GM21390 (cell line): ENCODE measurements around the gene SYNJ2.
A peak's percentile ranks its signal among the peaks of the same experiment; 100 is the strongest.

Experiments used
- ATAC-seq: cut with Tn5 transposase; IDR thresholded peaks from one replicate; pipeline ENCODE4 v1.9.1; 2021; ENCODE audit not compliant: unreplicated experiment

Gene SYNJ2

DNA sequence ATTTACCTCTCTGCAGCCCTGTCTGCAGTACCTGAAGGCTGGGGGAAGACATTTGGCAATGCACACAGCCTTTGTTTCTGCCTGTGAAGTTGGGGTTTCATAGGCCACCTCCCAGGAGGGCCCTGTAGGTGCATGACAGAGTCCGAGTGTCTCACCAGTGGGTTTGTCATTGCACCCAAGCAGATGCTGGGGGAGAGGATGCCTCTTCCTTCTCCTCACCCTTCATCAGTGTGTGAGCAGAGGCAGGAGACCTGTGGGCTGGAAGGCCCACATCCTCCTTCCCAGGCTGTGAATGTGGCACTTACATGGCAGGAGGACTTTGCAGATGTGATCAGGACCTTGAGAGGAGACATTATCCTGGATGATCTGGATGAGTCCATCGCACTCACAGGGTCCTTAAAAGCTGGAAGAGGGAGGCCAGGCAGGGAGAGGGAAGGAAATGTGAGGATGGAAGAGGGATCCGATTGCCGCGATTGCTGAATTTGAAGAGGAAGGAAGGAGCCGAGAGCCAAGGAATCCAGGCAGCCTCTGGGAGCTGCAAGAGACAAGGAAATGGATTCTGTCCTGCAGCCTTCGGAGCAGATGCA, 30.4 kb downstream of the SYNJ2 start:
- ATAC-seq = no peak

- no peak for ATAC-seq
Observed at GRCh38 chr6:158013904-158014504, 32.3 kb downstream of the SYNJ2 start.

DNA sequence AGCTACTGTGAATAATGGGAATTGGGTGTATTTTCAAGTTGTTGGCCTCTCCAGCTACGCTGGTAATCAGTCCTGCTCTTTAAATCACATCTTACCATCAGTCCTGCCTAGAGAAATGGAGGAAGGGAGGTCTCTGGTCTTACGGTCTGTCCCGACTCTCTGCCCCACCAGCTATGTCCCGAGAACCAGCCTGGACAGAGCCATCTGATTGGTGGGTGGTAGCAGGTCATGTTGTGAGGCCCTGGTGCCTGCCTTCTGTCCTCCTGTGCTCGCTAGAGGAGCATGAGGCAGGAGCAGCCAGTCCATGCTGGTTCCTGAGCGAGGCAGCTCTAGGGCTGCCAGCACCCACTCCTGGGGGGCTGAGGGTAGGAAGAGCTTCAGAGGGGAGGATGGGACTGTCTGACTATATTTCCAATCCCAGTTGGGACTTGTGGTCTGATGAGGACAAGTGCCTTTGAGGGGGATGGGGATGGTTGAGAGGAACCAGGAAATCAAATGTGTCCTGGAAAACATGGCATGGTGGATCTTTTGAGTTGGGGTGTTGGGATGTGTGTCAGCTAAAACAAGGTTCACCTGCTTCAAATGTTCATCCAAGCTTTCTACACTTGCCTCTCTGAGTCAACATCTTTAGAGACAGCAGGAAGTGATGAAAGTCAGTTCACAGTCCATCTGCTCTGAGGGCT, 33.0 kb downstream of the SYNJ2 start:
- ATAC-seq = no peak

DNA sequence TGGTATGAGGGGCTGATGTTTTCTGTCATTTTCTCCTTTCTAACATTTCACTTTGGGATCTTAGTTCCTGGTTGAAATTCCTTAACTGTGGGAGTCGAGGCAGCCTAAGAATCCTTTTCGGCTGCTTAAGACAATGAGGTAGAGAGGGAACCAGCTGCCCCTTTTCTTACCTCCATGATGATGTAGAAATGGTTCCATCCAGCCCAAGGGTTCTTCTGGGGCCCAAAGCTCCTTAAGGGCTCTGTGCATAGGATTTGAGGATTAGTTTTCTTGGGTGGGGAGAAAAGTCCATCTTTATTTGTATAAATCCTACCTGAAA, 33.5 kb downstream of the SYNJ2 start:
- no peak for ATAC-seq

DNA sequence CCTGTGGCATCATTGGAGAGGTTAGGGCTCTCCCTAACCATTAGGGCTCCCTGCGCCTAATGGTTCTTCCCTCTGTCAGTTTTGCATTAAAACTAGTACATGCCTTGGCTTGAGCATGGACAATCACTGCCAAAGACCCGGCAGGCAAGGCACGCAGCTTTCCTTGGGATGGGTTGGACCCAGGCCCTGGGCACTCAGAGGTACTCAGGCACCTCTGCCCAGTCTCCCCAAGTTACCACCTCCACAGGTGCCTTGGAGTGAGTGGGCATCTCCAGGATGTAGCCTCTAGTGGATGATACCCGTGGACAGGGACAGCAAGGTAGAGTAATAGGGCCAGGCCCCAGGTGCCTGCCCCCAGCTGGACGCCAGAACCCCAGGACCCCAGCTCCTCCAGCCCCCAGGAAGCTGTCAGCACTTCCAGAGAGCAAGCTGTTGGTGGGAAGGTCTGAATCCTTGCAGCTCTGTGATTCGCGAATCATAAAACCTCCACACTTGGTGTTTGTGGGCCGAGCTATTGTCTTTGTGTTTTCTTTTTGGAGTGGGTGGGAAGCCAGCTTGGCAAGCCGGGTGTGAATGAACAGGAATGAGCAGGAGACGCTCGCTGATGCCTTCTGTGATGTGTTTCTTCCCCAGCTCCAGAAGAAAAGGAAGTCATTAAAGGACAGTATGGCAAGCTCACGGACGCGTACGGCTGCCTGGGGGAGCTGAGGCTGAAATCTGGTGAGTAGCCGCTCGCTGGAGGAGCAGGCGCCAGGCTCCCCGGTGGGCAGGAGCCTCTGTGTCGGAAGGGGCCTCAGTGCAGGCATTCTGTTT, 35.1 kb downstream of the SYNJ2 start:
- ATAC-seq = no peak

- no peak for ATAC-seq
Observed at GRCh38 chr6:158017621-158018040, 36.0 kb downstream of the SYNJ2 start.

DNA sequence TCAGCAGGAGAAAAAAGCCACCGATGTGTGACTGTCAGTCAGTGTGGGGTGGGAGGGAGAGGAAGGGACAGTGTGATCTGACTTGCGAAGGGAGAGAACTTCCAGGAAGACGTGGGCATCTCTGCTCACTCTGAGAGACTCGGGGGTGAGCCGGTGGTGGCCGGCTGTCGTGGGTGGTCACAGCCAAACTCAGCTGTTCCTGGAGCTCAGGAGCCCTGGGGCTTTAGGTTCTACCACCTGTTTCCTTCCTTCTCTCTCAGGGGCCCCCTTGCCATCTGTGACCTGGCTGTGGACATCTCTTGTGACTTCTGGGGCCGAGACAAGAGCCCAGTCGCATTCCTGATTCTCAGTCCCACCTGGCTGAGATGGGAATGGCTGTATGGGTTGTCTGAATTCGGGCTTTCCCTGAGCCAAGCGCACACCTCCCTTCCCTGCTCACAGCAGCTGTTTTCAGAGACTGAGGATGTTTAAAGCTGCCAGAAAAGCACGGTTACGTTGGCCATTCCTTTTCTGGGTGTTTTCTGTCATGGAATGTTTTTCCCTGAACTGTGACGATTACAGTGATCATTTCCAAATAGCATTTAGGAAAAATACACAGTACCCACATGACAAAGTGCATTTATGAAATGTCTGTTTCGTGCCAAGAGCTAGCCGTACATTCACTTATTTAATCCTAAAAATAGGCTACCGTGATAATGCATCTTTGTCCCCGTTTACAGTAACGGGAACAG, 36.5 kb downstream of the SYNJ2 start:
- no peak for ATAC-seq

GRCh38 chr6:158018851-158019361, 37.2 kb downstream of the SYNJ2 start:
- ATAC-seq = no peak

- no peak for ATAC-seq
Observed at GRCh38 chr6:158019416-158019815, 37.8 kb downstream of the SYNJ2 start.

- no peak for ATAC-seq
Observed at GRCh38 chr6:158020272-158020711, 38.6 kb downstream of the SYNJ2 start.

GRCh38 chr6:158020811-158021210, 39.1 kb downstream of the SYNJ2 start:
- no peak for ATAC-seq

- ATAC-seq = no peak
Observed at GRCh38 chr6:158021376-158021775, 39.7 kb downstream of the SYNJ2 start.

DNA sequence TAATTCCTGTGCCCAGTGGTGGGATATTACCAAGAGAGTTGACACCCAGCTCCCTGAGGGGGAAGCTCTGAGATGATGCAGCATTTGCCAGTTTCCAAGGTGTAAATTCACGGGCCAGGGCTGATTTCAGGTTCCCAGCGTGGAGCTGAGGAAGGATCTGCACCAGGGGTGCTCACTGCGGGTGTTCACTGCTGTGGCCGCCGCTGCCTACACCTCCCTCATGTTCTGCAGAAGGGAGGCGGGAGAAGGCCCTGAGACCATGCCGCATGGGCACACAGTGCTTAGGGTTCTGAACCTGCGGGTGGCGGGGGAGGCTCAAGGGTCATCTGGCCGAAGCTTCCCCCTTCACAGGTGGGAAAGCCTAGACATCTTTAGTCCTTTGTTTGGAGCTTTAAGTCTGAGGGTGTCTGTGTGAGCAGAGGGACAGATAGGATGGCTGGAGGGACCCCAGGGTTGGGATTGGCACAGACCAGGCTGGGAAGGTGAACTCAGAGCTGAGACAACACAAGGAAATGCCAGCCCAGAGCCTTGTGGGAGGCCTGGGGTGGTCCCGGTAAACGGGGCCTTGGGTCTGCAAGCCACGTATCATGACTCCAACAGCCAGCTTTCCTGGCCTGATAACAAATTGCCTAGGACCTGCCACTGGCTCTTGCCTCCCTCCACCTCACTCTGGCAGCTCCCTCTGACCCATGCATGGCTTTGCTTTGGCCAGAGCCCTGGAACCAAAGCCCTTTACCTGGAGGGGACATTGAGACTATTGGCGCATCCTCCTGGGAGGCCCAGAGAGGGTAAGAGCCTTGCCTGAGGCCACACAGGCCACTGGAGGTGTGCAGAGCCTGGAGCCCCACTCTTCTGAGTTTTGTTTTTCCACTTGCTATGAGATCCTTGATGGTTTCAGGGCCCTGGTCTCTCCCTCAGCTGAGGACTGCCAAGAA, 40.4 kb downstream of the SYNJ2 start:
- no peak for ATAC-seq

DNA sequence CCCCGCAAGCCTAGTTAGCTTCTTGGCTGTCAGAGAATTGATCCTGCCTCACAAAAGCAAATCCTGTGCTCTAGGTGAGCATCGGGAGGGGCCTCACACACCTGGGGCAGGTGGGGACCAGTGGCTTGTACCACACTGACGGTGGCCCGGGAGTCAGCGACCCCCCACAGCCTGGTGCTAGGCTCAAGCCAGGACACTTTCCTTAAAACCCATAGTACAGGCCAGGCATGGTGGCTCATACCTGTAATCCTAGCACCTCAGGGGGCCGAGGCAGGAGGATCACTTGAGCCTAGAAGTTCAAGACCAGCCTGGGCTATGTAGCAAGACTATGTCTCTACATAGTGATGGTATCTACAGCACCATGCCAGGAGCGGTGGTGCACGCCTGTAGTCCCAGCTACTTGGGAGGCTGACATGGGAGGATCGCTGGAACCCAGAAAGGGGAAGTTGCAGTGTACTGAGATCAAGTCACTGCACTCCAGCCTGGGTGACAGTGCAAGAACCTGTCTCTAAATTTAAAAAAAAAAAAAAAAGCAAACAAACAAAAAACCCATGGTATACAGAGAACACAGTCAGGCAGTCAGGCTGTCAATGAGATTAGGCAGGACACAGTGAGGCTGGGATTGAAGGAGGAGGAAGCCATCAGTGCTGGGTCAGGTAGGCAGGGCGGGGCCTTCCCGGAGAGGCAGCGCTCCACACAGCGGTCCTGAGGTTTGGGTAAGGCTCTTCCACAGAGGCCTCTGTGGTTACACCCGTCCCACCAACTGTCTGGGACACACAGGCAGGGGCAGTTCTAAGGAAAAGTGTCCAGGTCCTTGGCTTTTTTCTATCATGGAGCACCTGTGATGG, 41.3 kb downstream of the SYNJ2 start:
- no peak for ATAC-seq

GRCh38 chr6:158023597-158023939, 41.9 kb downstream of the SYNJ2 start:
- no peak for ATAC-seq

GRCh38 chr6:158024566-158025297, 43.1 kb downstream of the SYNJ2 start:
- no peak for ATAC-seq

DNA sequence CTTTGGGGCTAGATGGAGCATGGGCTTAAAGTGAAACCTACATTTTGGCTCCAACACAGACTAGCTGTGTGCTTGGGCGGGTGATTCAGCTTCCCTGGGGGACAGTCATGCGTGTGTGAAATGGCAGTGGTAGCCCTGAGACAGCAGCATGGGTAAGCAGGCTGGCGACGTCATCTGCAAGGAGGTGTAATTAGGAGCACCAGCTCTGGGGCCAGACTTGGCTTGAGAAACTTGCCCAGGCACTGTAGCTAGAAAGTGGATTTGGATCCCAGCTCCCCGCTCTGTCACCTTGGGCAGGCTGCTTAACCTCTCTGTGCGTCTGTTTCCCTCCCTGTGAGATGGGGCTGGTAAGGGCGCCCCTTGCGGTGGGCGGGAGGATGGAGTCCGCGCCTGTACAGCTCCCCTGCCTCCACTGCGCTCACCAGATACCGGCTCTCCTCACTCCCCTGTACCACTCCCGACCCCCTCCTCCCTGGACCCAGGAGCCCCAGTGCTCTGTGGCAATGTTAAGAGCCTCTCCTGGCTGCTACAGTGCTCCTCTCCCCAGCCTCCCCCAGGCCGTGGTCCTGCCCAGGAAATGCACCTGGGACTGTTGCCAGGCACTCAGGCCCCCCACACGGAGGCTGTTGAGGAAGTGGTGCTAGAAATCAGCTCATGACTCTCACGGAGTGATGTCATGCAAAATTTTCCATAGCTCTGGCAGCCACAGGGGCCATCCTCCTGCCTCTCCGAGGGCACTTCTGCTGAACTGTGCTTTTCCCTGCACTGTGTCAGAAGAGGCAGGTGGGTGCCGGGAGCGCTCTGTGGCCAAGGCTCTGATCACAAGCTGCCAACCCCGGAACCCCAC, 44.6 kb downstream of the SYNJ2 start:
- ATAC-seq = peak; percentile 88
